PC-3 (cell line): Measurements from ENCODE around the gene DPH7. TPM values are rescaled to one million over a fixed set of nuclear protein-coding genes. Genes with fewer than 3 reads are reported as not detected.

Source experiments
- ATAC-seq: fragments of 200-7000 bp; cut with Tn5 transposase; 2 replicates; pipeline ENCODE4 v1.9.1; 2020; ENCODE audit warnings: mild to moderate bottlenecking, moderate library complexity
- BruUV-seq: library from RNA; stranded (reverse); fragments of 400-500 nt; replicated peaks from 2 replicates; lab custom pipeline; 2021; lab: Mats Ljungman, UMichigan
- CTCF ChIA-PET: fragments of 300-600 bp; sonication (Branson Sonifier 250); formaldehyde crosslinking; loops from one replicate; lab custom pipeline; 2022; ENCODE audit warnings: antibody characterized with exemption; lab: Charles Lee
- POLR2A ChIA-PET: fragments of 300-600 bp; sonication (Branson Sonifier 250); formaldehyde crosslinking; loops from one replicate; lab custom pipeline; 2022; ENCODE audit warnings: antibody characterized with exemption; ENCODE audit not compliant: unreplicated experiment; lab: Charles Lee
- DNase-seq: peaks from one replicate; pipeline ENCODE4 v3.0.0-alpha.2; 2015
- H2AFZ ChIP-seq: fragments of 300-600 bp; sonication (generic); 2 replicates; pipeline ENCODE4 v1.6.0; 2016; ENCODE audit warnings: antibody characterized with exemption, low read length
- H3F3A ChIP-seq: fragments of 300-600 bp; sonication (generic); one replicate; pipeline ENCODE4 v1.6.0; 2017; ENCODE audit warnings: antibody characterized with exemption, low read length, control low read depth, mild to moderate bottlenecking; ENCODE audit not compliant: unreplicated experiment
- H3K27ac ChIP-seq: fragments of 300-600 bp; sonication (generic); 2 replicates; pipeline ENCODE4 v1.5.1; 2016; ENCODE audit warnings: mild to moderate bottlenecking, low read length
- H3K27me3 ChIP-seq: fragments of 300-600 bp; sonication (generic); 2 replicates; pipeline ENCODE4 v1.6.1; 2016; ENCODE audit warnings: low read length, mixed read lengths
- H3K36me3 ChIP-seq: fragments of 300-600 bp; sonication (generic); 2 replicates; pipeline ENCODE4 v1.6.1; 2016; ENCODE audit warnings: low read depth, mixed run types, low read length, mixed read lengths
- H3K4me1 ChIP-seq: fragments of 300-600 bp; sonication (generic); 2 replicates; pipeline ENCODE4 v1.5.1; 2016; ENCODE audit warnings: low read length; ENCODE audit not compliant: insufficient read depth
- H3K4me2 ChIP-seq: fragments of 300-600 bp; sonication (generic); 2 replicates; pipeline ENCODE4 v1.6.0; 2016; ENCODE audit warnings: low read length
- H3K4me3 ChIP-seq: fragments of 300-600 bp; sonication (generic); 2 replicates; pipeline ENCODE4 v1.5.1; 2016; ENCODE audit warnings: mild to moderate bottlenecking, low read length, mixed read lengths
- H3K79me2 ChIP-seq: fragments of 300-600 bp; sonication (generic); 2 replicates; pipeline ENCODE4 v1.6.1; 2017; ENCODE audit warnings: low read length, mixed read lengths
- H3K9ac ChIP-seq: fragments of 300-600 bp; sonication (generic); 2 replicates; pipeline ENCODE4 v1.6.0; 2016; ENCODE audit warnings: mild to moderate bottlenecking, low read length
- H3K9me2 ChIP-seq: fragments of 300-600 bp; sonication (generic); replicated peaks from 2 replicates; pipeline ENCODE4 v1.6.1; 2016; ENCODE audit warnings: mixed run types, low read length, mixed read lengths
- H3K9me3 ChIP-seq: fragments of 300-600 bp; sonication (generic); 2 replicates; pipeline ENCODE4 v1.6.1; 2016; ENCODE audit warnings: low read length, mixed read lengths
- H4K20me1 ChIP-seq: fragments of 300-600 bp; sonication (generic); 2 replicates; pipeline ENCODE4 v1.6.1; 2016; ENCODE audit warnings: low read length, mixed read lengths
- CTCF ChIP-seq: fragments of 300-600 bp; sonication (generic); conservative IDR thresholded peaks from 2 replicates; pipeline ENCODE4 v1.5.1; 2017; ENCODE audit warnings: antibody characterized with exemption, low read depth, mild to moderate bottlenecking, low read length
- EZH2 ChIP-seq: fragments of 300-600 bp; sonication (generic); IDR thresholded peaks from one replicate; pipeline ENCODE4 v1.6.1; 2017; ENCODE audit warnings: antibody characterized with exemption, mild to moderate bottlenecking, low read length; ENCODE audit not compliant: unreplicated experiment
- EZH2phosphoT487 ChIP-seq: fragments of 300-600 bp; sonication (generic); IDR thresholded peaks from 2 replicates; pipeline ENCODE4 v1.6.1; 2018; ENCODE audit warnings: mild to moderate bottlenecking, antibody characterized with exemption, low read length, borderline replicate concordance
- intact Hi-C: fragments of 100-400 bp; cut with micrococcal nuclease; formaldehyde crosslinking; loops from 2 replicates; pipeline ENCODE4 v1.9.0; 2023
- total RNA-seq: library from RNA; depleted of rRNA; stranded (reverse); fragments of >200 nt; gene quantifications from 2 replicates; pipeline ENCODE4 v1.2.3, GENCODE V29; 2014

The DPH7 gene
- total RNA-seq, 1 experiment from 2014 or later: 35.1 TPM

- Histone ChIP-seq H4K20me1 (no peaks in the 10 kb centered on the region), H3K27ac (no peak overlapping the region; the same call in 1 of the 2 replicates), H3K27me3 (no peaks in the 10 kb centered on the region), H3K4me1 (peaks cover 24% of the 10 kb centered on the region), H3K4me2 (peak overlapping the region; percentile 95), H2AFZ (no peak overlapping the region), H3K9me3 (no peaks in the 10 kb centered on the region), H3K36me3 (no peaks in the 10 kb centered on the region), H3K79me2 (peaks cover 46% of the 10 kb centered on the region), H3K9me2 (no peaks in the 10 kb centered on the region), H3K9ac (peak overlapping the region; percentile 61), H3F3A (no peaks in the 10 kb centered on the region), H3K4me3 (peak overlapping the region; percentile 75)
- ChIA-PET CTCF (no interaction called here), POLR2A (no interaction called here)
- BruUV-seq: TSS peak; percentile 21
- TF ChIP-seq EZH2phosphoT487 (no peak), EZH2 (no peak), CTCF (no peak)
- peak; percentile 40 for DNase-seq
- no peak; the same call in 1 of the 2 replicates for ATAC-seq
- intact Hi-C loops: loop anchor here (10.0 kb wide), 1 partner anchor 52 kb away; the partner anchor contains the start of genes MRPL41 and PNPLA7
Observed at GRCh38 chr9:137607141-137607857, 28.6 kb upstream of the DPH7 start.

GRCh38 chr9:137606734-137607138 is 28.0 kb upstream of the DPH7 start:
- CTCF ChIA-PET: no interaction called here

More at GRCh38 chr9:137606734-137607138, 28.0 kb upstream of the DPH7 start:
- no peak overlapping the region for H2AFZ ChIP-seq
- H3K79me2 ChIP-seq: peaks cover 46% of the 10 kb centered on the region
- H3F3A ChIP-seq: no peaks in the 10 kb centered on the region
- H3K4me2 ChIP-seq: peak overlapping the region; percentile 95
- intact Hi-C loops: loop anchor here (10.0 kb wide), 1 partner anchor 52 kb away; the partner anchor contains the start of genes MRPL41 and PNPLA7
- DNase-seq (no peak), ATAC-seq (peak; percentile 6)
- H3K9me3 ChIP-seq: no peaks in the 10 kb centered on the region
- TF ChIP-seq EZH2phosphoT487 (no peak), EZH2 (no peak), CTCF (no peak)
- peaks cover 19% of the 10 kb centered on the region for H3K4me1 ChIP-seq
- POLR2A ChIA-PET: no interaction called here
- H3K9me2 ChIP-seq: no peaks in the 10 kb centered on the region
- no peaks in the 10 kb centered on the region for H4K20me1 ChIP-seq
- H3K27ac ChIP-seq: no peak overlapping the region; the same call in 1 of the 2 replicates
- peak overlapping the region; percentile 75 for H3K4me3 ChIP-seq
- H3K9ac ChIP-seq: peak overlapping the region; percentile 61
- no peaks in the 10 kb centered on the region for H3K27me3 ChIP-seq
- H3K36me3 ChIP-seq: no peaks in the 10 kb centered on the region
- no TSS peak for BruUV-seq
